KMS-11 (cell line): ENCODE measurements around the gene MRPS10.

Experiments used
- H2AFZ ChIP-seq: fragments of 200-600 bp; sonication (generic); 2 replicates; pipeline ENCODE4 v1.6.1; 2016; ENCODE audit warnings: antibody characterized with exemption, mixed run types, low read depth
- H3K27ac ChIP-seq: fragments of 200-600 bp; sonication (generic); 2 replicates; pipeline ENCODE4 v1.6.1; 2016; ENCODE audit warnings: mild to moderate bottlenecking, mixed run types
- H3K27me3 ChIP-seq: fragments of 200-600 bp; sonication (generic); 2 replicates; pipeline ENCODE4 v1.6.1; 2017; ENCODE audit warnings: mild to moderate bottlenecking, low read depth, mixed run types, moderate library complexity; ENCODE audit not compliant: insufficient read depth
- H3K36me3 ChIP-seq: fragments of 200-600 bp; sonication (generic); 2 replicates; pipeline ENCODE4 v1.6.1; 2017; ENCODE audit warnings: mild to moderate bottlenecking, mixed run types; ENCODE audit not compliant: insufficient read depth
- H3K4me1 ChIP-seq: fragments of 200-600 bp; sonication (generic); 2 replicates; pipeline ENCODE4 v1.6.1; 2016; ENCODE audit warnings: mild to moderate bottlenecking, low read depth, mixed run types; ENCODE audit not compliant: poor library complexity, severe bottlenecking
- H3K4me2 ChIP-seq: fragments of 200-600 bp; sonication (generic); 2 replicates; pipeline ENCODE4 v1.7.0; 2016; ENCODE audit warnings: mild to moderate bottlenecking, mixed run types
- H3K4me3 ChIP-seq: fragments of 200-600 bp; sonication (generic); IDR thresholded peaks from 2 replicates; pipeline ENCODE4 v1.6.1; 2017; ENCODE audit warnings: low read depth, low read length, mixed read lengths; ENCODE audit not compliant: insufficient read depth
- H3K79me2 ChIP-seq: fragments of 200-600 bp; sonication (generic); 2 replicates; pipeline ENCODE4 v1.6.1; 2016; ENCODE audit warnings: low read depth, mixed run types; ENCODE audit not compliant: insufficient read depth
- H3K9ac ChIP-seq: fragments of 200-600 bp; sonication (generic); 2 replicates; pipeline ENCODE4 v1.6.1; 2016; ENCODE audit warnings: mild to moderate bottlenecking, mixed run types
- H4K20me1 ChIP-seq: fragments of 200-600 bp; sonication (generic); 2 replicates; pipeline ENCODE4 v1.6.1; 2016; ENCODE audit warnings: mild to moderate bottlenecking, mixed run types; ENCODE audit not compliant: insufficient read depth
- CTCF ChIP-seq: fragments of 200-600 bp; sonication (generic); conservative IDR thresholded peaks from 2 replicates; pipeline ENCODE4 v1.6.1; 2017; ENCODE audit warnings: low read depth, mild to moderate bottlenecking, antibody characterized with exemption, low read length, moderate library complexity, mixed read lengths

Gene MRPS10

GRCh38 chr6:42230345-42231321 is 13.0 kb upstream of the MRPS10 start:
- H3K36me3 ChIP-seq, result no peaks in the 10 kb centered on the region

GRCh38 chr6:42229506-42230119 is 12.0 kb upstream of the MRPS10 start:
- Histone ChIP-seq H3K27ac (no peak overlapping the region), H3K9ac (no peak overlapping the region), H3K27me3 (no peaks in the 10 kb centered on the region), H4K20me1 (no peaks in the 10 kb centered on the region), H3K79me2 (no peaks in the 10 kb centered on the region), H3K4me3 (no peak overlapping the region), H3K36me3 (no peaks in the 10 kb centered on the region), H2AFZ (no peak overlapping the region), H3K4me1 (no peaks in the 10 kb centered on the region), H3K4me2 (no peak overlapping the region)
- no peak for TF ChIP-seq CTCF

More at GRCh38 chr6:42230345-42231321, 13.0 kb upstream of the MRPS10 start:
- no peaks in the 10 kb centered on the region for H4K20me1 ChIP-seq
- H2AFZ ChIP-seq, result no peak overlapping the region
- no peak overlapping the region for H3K4me2 ChIP-seq
- H3K27ac ChIP-seq, result no peak overlapping the region
- no peak overlapping the region for H3K4me3 ChIP-seq
- no peak overlapping the region for H3K9ac ChIP-seq
- TF ChIP-seq CTCF, result peak; percentile 36; the same call in 1 of the 2 replicates
- no peaks in the 10 kb centered on the region for H3K27me3 ChIP-seq
- no peaks in the 10 kb centered on the region for H3K79me2 ChIP-seq
- no peaks in the 10 kb centered on the region for H3K4me1 ChIP-seq

GRCh38 chr6:42228305-42228704 is 10.6 kb upstream of the MRPS10 start:
- Histone ChIP-seq H3K27ac (no peak overlapping the region), H3K4me2 (no peak overlapping the region), H4K20me1 (no peaks in the 10 kb centered on the region), H3K79me2 (no peaks in the 10 kb centered on the region), H3K27me3 (no peaks in the 10 kb centered on the region), H3K36me3 (no peaks in the 10 kb centered on the region), H3K4me1 (no peaks in the 10 kb centered on the region), H3K4me3 (no peak overlapping the region), H3K9ac (no peak overlapping the region), H2AFZ (no peak overlapping the region)
- no peak for TF ChIP-seq CTCF

GRCh38 chr6:42227173-42227850 is 9.7 kb upstream of the MRPS10 start:
- Histone ChIP-seq H4K20me1 (no peaks in the 10 kb centered on the region), H2AFZ (no peak overlapping the region), H3K79me2 (no peaks in the 10 kb centered on the region), H3K4me1 (no peaks in the 10 kb centered on the region), H3K4me3 (no peak overlapping the region), H3K36me3 (no peaks in the 10 kb centered on the region), H3K4me2 (no peak overlapping the region), H3K27me3 (no peaks in the 10 kb centered on the region), H3K27ac (no peak overlapping the region), H3K9ac (no peak overlapping the region)
- no peak for TF ChIP-seq CTCF
